IMR-90 (cell line): ENCODE data around the gene CCNE1. TPM values are rescaled to one million over a fixed set of nuclear protein-coding genes. Genes with fewer than 3 reads are reported as not detected.

Experiments
- ATAC-seq: fragments of 200-7000 bp; cut with Tn5 transposase; 2 replicates; pipeline ENCODE4 v1.9.1; 2020; ENCODE audit warnings: low read depth, mild to moderate bottlenecking, moderate library complexity
- BruUV-seq: library from RNA; stranded (reverse); fragments of 400-500 nt; replicated peaks from 2 replicates; lab custom pipeline; 2021; lab: Mats Ljungman, UMichigan
- CTCF ChIA-PET: fragments of 300-600 bp; formaldehyde crosslinking; extraction: SDS; loops from one replicate; lab custom pipeline; 2021; ENCODE audit warnings: antibody characterized with exemption; lab: Yijun Ruan, JAX
- POLR2A ChIA-PET: fragments of 300-600 bp; sonication (Branson Sonifier 250); formaldehyde crosslinking; loops from one replicate; lab custom pipeline; 2022; ENCODE audit warnings: antibody characterized with exemption; ENCODE audit not compliant: unreplicated experiment; lab: Charles Lee
- DNase-seq: peaks from one replicate; pipeline ENCODE4 v3.0.0; 2013
- H2AFZ ChIP-seq: replicated peaks from 2 replicates; pipeline ENCODE3; 2013; ENCODE audit warnings: low read length, mild to moderate bottlenecking; ENCODE audit not compliant: poor library complexity
- H2AK5ac ChIP-seq: 2 replicates; pipeline ENCODE4 v1.6.1; 2013; ENCODE audit warnings: low read depth, low read length, inconsistent platforms
- H2AK9ac ChIP-seq: replicated peaks from 2 replicates; pipeline ENCODE3; 2013; ENCODE audit warnings: mild to moderate bottlenecking, low read depth, low read length, moderate library complexity; ENCODE audit not compliant: poor library complexity
- H2BK120ac ChIP-seq: 2 replicates; pipeline ENCODE4 v1.6.1; 2013; ENCODE audit warnings: low read depth, low read length, inconsistent platforms
- H2BK15ac ChIP-seq: 3 replicates; pipeline ENCODE4 v1.6.1; 2013; ENCODE audit warnings: low read depth, low read length, inconsistent platforms
- H2BK20ac ChIP-seq: 2 replicates; pipeline ENCODE4 v1.6.1; 2013; ENCODE audit warnings: low read depth, mild to moderate bottlenecking, inconsistent platforms, low read length, moderate library complexity
- H2BK5ac ChIP-seq: 2 replicates; pipeline ENCODE4 v1.6.1; 2013; ENCODE audit warnings: mild to moderate bottlenecking, low read depth, low read length, inconsistent platforms; ENCODE audit not compliant: poor library complexity, severe bottlenecking
- H3K14ac ChIP-seq: replicated peaks from 2 replicates; pipeline ENCODE4 v1.6.1; 2013; ENCODE audit warnings: low read depth, low read length, inconsistent platforms
- H3K18ac ChIP-seq: 2 replicates; pipeline ENCODE4 v1.6.1; 2013; ENCODE audit warnings: low read depth, low read length, control low read depth
- H3K23ac ChIP-seq: 2 replicates; pipeline ENCODE4 v1.6.1; 2013; ENCODE audit warnings: low read depth, low read length, inconsistent platforms
- H3K27ac ChIP-seq: 2 replicates; pipeline ENCODE4 v1.5.1; 2013; ENCODE audit warnings: mild to moderate bottlenecking, control low read depth, low read length; ENCODE audit not compliant: insufficient read depth
- H3K27me3 ChIP-seq: 2 replicates; pipeline ENCODE4 v1.6.1; 2013; ENCODE audit warnings: low read length; ENCODE audit not compliant: control insufficient read depth, insufficient read depth
- H3K36me3 ChIP-seq: 2 replicates; pipeline ENCODE4 v1.6.1; 2013; ENCODE audit warnings: low read length, mixed read lengths; ENCODE audit not compliant: control insufficient read depth, insufficient read depth
- H3K4ac ChIP-seq: 2 replicates; pipeline ENCODE4 v1.6.1; 2013; ENCODE audit warnings: low read depth, low read length, inconsistent platforms
- H3K4me1 ChIP-seq: 2 replicates; pipeline ENCODE4 v1.6.1; 2013; ENCODE audit warnings: low read length, mixed read lengths; ENCODE audit not compliant: control insufficient read depth, insufficient read depth
- H3K4me2 ChIP-seq: 2 replicates; pipeline ENCODE4 v1.6.1; 2013; ENCODE audit warnings: low read depth, mild to moderate bottlenecking, control low read depth, low read length, moderate library complexity
- H3K4me3 ChIP-seq: 2 replicates; pipeline ENCODE4 v1.5.1; 2013; ENCODE audit warnings: low read depth, mild to moderate bottlenecking, control low read depth, low read length, moderate library complexity; ENCODE audit not compliant: insufficient read depth
- H3K56ac ChIP-seq: 2 replicates; pipeline ENCODE4 v1.6.1; 2013; ENCODE audit warnings: low read length, inconsistent platforms; ENCODE audit not compliant: insufficient read depth; ENCODE audit errors: extremely low read depth
- H3K79me1 ChIP-seq, 2 experiments: 2 replicates each; pipeline ENCODE4 v1.6.1; 2013; ENCODE audit warnings: low read length in 2 of 2, inconsistent platforms in 1 of 2, low read depth in 1 of 2
- H3K9ac ChIP-seq: 2 replicates; pipeline ENCODE4 v1.6.1; 2013; ENCODE audit warnings: low read depth, low read length, control low read depth
- H3K9me1 ChIP-seq: 2 replicates; pipeline ENCODE4 v1.6.1; 2013; ENCODE audit warnings: low read length, inconsistent platforms; ENCODE audit not compliant: insufficient read depth
- H3K9me3 ChIP-seq: 2 replicates; pipeline ENCODE4 v1.6.1; 2013; ENCODE audit warnings: low read length; ENCODE audit not compliant: control insufficient read depth, insufficient read depth
- H4K20me1 ChIP-seq: 2 replicates; pipeline ENCODE4 v1.6.1; 2013; ENCODE audit warnings: low read length, inconsistent platforms; ENCODE audit not compliant: insufficient read depth
- H4K5ac ChIP-seq: 2 replicates; pipeline ENCODE4 v1.6.1; 2013; ENCODE audit warnings: mild to moderate bottlenecking, low read depth, low read length, control low read depth
- H4K8ac ChIP-seq, 2 experiments: 2 replicates each; pipeline ENCODE4 v1.6.1; 2013; ENCODE audit warnings: low read depth in 2 of 2, low read length in 2 of 2, control low read depth in 1 of 2, inconsistent platforms in 1 of 2
- H4K91ac ChIP-seq: 2 replicates; pipeline ENCODE4 v1.6.1; 2013; ENCODE audit warnings: low read depth, low read length, inconsistent platforms; ENCODE audit not compliant: insufficient read depth
- BHLHE40 ChIP-seq: fragments of 150-350 bp; IDR thresholded peaks from 2 replicates; pipeline ENCODE4 v1.6.1; 2016; ENCODE audit warnings: mild to moderate bottlenecking, low read depth, low read length
- CEBPB ChIP-seq: IDR thresholded peaks from 2 replicates; pipeline ENCODE4 v1.6.1; 2012; ENCODE audit warnings: low read depth, low read length, improper control_type of control experiment
- CHD1 ChIP-seq: IDR thresholded peaks from 2 replicates; pipeline ENCODE4 v1.6.1; 2012; ENCODE audit warnings: low read depth, low read length, improper control_type of control experiment
- CTCF ChIP-seq: conservative IDR thresholded peaks from 2 replicates; pipeline ENCODE4 v1.5.1; 2012; ENCODE audit warnings: mild to moderate bottlenecking, low read depth, low read length, improper control_type of control experiment
- FOS ChIP-seq: fragments of 150-350 bp; IDR thresholded peaks from 2 replicates; pipeline ENCODE4 v1.6.1; 2016; ENCODE audit warnings: low read depth, low read length
- MAFK ChIP-seq: IDR thresholded peaks from 2 replicates; pipeline ENCODE4 v1.6.1; 2012; ENCODE audit warnings: low read depth, low read length, improper control_type of control experiment
- MAZ ChIP-seq: IDR thresholded peaks from 2 replicates; pipeline ENCODE4 v1.6.1; 2012; ENCODE audit warnings: low read depth, mild to moderate bottlenecking, low read length, improper control_type of control experiment, moderate library complexity, borderline replicate concordance
- MXI1 ChIP-seq: IDR thresholded peaks from 2 replicates; pipeline ENCODE4 v1.6.1; 2012; ENCODE audit warnings: low read depth, mild to moderate bottlenecking, low read length, moderate library complexity, borderline replicate concordance
- NFE2L2 ChIP-seq: fragments of 150-350 bp; IDR thresholded peaks from 2 replicates; pipeline ENCODE4 v1.6.1; 2016; ENCODE audit warnings: low read depth, mild to moderate bottlenecking, low read length
- POLR2A ChIP-seq: IDR thresholded peaks from 2 replicates; pipeline ENCODE4 v1.6.1; 2012; ENCODE audit warnings: mild to moderate bottlenecking, low read depth, low read length
- RAD21 ChIP-seq: IDR thresholded peaks from 2 replicates; pipeline ENCODE4 v1.6.1; 2012; ENCODE audit warnings: low read length, improper control_type of control experiment
- RCOR1 ChIP-seq: IDR thresholded peaks from 2 replicates; pipeline ENCODE4 v1.6.1; 2012; ENCODE audit warnings: mild to moderate bottlenecking, low read length, improper control_type of control experiment; ENCODE audit not compliant: insufficient replicate concordance
- RFX5 ChIP-seq: IDR thresholded peaks from 2 replicates; pipeline ENCODE4 v1.8.0; 2012; ENCODE audit warnings: low read depth, mild to moderate bottlenecking, low read length, moderate library complexity
- SMC3 ChIP-seq: fragments of 150-350 bp; IDR thresholded peaks from 2 replicates; pipeline ENCODE4 v1.6.1; 2016; ENCODE audit warnings: low read depth, mild to moderate bottlenecking, antibody characterized with exemption, low read length, moderate library complexity
- USF2 ChIP-seq: fragments of 150-350 bp; IDR thresholded peaks from 2 replicates; pipeline ENCODE4 v1.6.1; 2017; ENCODE audit warnings: mild to moderate bottlenecking, antibody characterized with exemption, low read length, low read depth
- WGBS, 2 experiments: methylation state at CpG; one replicate each; pipeline versions ENCODE4 v1.1.5 to v1.1.7; 2013; ENCODE audit warnings: missing lambda C conversion rate in 2 of 2; ENCODE audit not compliant: insufficient read length in 1 of 2; ENCODE audit errors: extremely low coverage in 2 of 2; 5-methylcytosine and 5-hydroxymethylcytosine counted together
- dilution Hi-C: fragments of 300-500 bp; cut with HindIII; formaldehyde crosslinking; loops from one replicate; pipeline ENCODE4 v1.14.3; 2018; ENCODE audit warnings: low sequenced_read_pairs; ENCODE audit not compliant: unreplicated experiment
- in situ Hi-C: fragments of 300-500 bp; cut with MboI; formaldehyde crosslinking; loops from 3 replicates; pipeline ENCODE4 v1.14.3; 2019; ENCODE audit warnings: low sequenced_read_pairs, inconsistent platforms, mixed read lengths
- intact Hi-C: fragments of 100-400 bp; cut with micrococcal nuclease; formaldehyde crosslinking; loops from 2 replicates; pipeline ENCODE4 v1.10.0; 2022
- polyA plus RNA-seq, 3 experiments: library from polyadenylated mRNA; depleted of rRNA; stranded (reverse); fragments of >200 nt; gene quantifications; 2 replicates each; pipeline ENCODE4 v1.2.3, GENCODE V29; 2012; ENCODE audit warnings: low replicate concordance in 1 of 3
- total RNA-seq: library from RNA; depleted of rRNA; stranded (reverse); fragments of >200 nt; gene quantifications from 2 replicates; pipeline ENCODE4 v1.2.3, GENCODE V29; 2012

The CCNE1 gene
- total and polyA plus RNA-seq, 2 of the 4 experiments (the other 2 are of a cell fraction): 6.8 to 7.0 TPM

GRCh38 chr19:29812080-29812880, 489 bp downstream of the CCNE1 start:
- Histone ChIP-seq H2BK5ac (no peak overlapping the region), H3K36me3 (no peaks in the 10 kb centered on the region), H2AK5ac (no peak overlapping the region), H3K9me3 (no peaks in the 10 kb centered on the region), H3K23ac (no peak overlapping the region), H2AK9ac (peak overlapping the region; percentile 5), H3K14ac (no peak overlapping the region), H3K4me2 (peak overlapping the region; percentile 85), H3K27ac (no peak overlapping the region; the same call in 1 of the 2 replicates), H3K4me1 (no peaks in the 10 kb centered on the region), H4K5ac (no peak overlapping the region), H3K79me1 (no peaks in the 10 kb centered on the region), H4K91ac (no peak overlapping the region), H2BK120ac (no peak overlapping the region), H3K4ac (no peak overlapping the region), H2BK15ac (no peak overlapping the region), H3K4me3 (peak overlapping the region; percentile 77), H2AFZ (peak overlapping the region; percentile 90), H3K56ac (no peak overlapping the region), H2BK20ac (no peak overlapping the region), H3K9me1 (no peaks in the 10 kb centered on the region; the same call in 1 of the 2 replicates), H3K27me3 (no peaks in the 10 kb centered on the region), H4K8ac (no peak overlapping the region; a peak in 1 of 4 replicates), H4K20me1 (no peaks in the 10 kb centered on the region), H3K18ac (no peak overlapping the region), H3K9ac (peak overlapping the region; percentile 41; the same call in 1 of the 2 replicates)
- CTCF ChIA-PET: no interaction called here
- in situ Hi-C loops (loop anchor here (5.0 kb wide), 1 partner anchor 35 kb away; no protein-coding TSS in a partner anchor), intact Hi-C loops (no loop called here), dilution Hi-C loops (no loop called here)
- 4% methylated on average over 19 of the region's 104 CpGs; no CpG with 5 or more reads in 1 of the 2 experiments for WGBS, 2 experiments
- DNase-seq (no peak), ATAC-seq (peak; percentile 33)
- POLR2A ChIA-PET: interaction anchor here (0.6 kb wide), 1 partner anchor 236 kb away, joined by 3 read pairs; no protein-coding TSS in a partner anchor
- no TSS peak for BruUV-seq
- no peak for TF ChIP-seq BHLHE40
- TF ChIP-seq RCOR1: no peak
- no peak for TF ChIP-seq CEBPB
- no peak for TF ChIP-seq RAD21
- TF ChIP-seq SMC3: no peak
- no peak for TF ChIP-seq RFX5
- TF ChIP-seq MAZ: no peak
- no peak for TF ChIP-seq USF2
- no peak for TF ChIP-seq POLR2A
- no peak for TF ChIP-seq FOS
- no peak for TF ChIP-seq MXI1
- no peak for TF ChIP-seq NFE2L2
- TF ChIP-seq MAFK: no peak
- TF ChIP-seq CHD1: no peak
- no peak for TF ChIP-seq CTCF
